ENCODE measurements around the gene HSPH1.
"Not testable (repeated sequence)": the region's sequence is repeated elsewhere in the genome, so short reads cannot be mapped to it uniquely, and the experiment has no call there.

HSPH1 gene

GRCh38 chr13:31161557-31162150, at the start of gene HSPH1:
HSPH1 (minus strand) TSS chr13:31161904; CDS start chr13:31161582, 322 bp downstream.
- peak; percentile 99 for DNase-seq

- no peak for DNase-seq
Measured at GRCh38 chr13:31209841-31210210, 48.1 kb upstream of the HSPH1 start.

GRCh38 chr13:31209172-31209840, 47.6 kb upstream of the HSPH1 start:
- DNase-seq, result no peak

DNA sequence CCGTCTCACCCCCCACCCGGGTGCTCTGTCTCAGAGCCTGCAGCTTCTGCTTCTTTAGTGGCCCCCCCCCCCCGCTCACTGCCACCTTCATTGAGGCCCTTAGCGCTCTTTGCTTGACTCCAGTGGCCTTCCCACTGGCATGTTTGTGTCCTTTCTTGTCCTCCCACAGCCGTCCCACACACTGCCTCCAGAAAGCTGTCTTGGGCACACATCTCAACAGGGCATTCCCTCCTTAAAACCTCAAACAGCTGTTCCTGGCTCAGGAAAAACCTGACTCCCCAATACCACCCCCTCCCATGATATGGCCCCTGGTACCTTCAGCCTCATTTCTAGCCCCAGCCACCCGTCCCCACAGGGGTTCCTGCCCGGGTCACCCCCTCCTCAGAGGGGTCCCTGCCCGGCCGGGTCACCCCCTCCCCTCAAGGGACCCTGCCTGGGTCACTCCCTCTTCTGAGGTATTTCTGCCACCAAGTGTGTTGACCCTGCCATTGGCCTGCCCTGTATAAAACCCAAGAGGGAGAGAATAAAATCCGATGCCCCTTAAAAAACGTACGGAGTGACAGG, 46.9 kb upstream of the HSPH1 start:
- DNase-seq, result no peak

DNA sequence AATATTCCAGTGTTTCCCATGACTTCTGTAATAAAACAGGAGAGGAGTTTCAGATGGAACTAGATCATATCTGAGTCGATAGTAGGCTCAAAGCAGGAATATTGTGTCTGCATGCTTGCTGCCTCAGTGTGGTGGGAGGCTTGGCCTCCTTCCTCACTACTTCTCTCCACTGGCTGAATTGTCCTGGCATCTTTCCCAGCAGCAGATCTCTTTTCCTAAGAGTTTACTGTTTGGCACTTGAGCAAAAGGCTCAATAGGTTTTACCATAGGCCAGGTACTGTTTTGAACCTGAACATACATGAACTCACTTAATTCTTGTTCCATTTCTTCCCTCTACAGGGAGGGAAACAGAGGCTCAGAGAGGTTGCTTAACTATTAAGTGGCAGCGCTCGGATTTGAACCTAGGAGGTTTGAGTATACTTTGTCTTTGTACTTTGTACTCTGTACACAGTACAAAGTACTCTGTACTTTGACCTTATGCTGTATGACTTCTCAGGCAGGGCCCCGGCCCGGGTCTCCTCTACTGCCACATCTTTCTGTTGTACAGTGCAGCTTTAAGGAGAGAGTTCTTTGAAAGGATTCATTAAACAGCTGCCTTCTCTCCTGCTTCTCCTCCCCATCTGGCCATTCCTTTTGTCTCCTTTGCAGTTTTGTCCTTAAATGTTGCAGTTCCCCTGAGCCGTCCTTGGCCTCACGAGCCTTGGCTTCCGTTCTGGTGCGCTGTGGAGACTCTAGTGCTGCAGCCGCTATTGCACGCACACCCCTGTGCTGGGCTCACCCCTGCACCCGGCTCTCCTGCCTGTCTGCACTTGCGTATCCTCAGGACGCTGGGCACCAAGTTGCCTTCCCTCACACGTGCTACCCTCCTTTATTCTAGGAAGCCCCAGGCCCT, 46.2 kb upstream of the HSPH1 start:
- no peak for DNase-seq

DNA sequence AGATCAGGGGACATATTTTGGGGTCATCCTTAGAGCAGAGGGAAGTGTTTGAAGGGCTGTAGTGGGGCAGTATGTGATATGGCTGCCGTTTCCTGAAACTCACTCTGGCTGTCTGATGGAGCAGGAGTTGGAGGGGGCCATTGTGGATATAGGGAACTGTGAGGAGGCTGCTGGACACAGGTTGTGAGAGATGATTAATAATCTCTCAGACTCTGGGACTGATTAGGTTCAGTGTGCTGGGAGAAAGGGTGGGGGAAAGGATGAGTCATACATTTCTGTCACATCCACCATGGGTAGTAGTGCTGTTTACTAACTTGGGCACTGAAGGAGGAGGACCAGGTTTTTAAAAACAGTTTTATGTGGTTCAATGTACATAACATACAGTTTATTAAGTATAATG, 42.9 kb upstream of the HSPH1 start:
- peak; percentile 51 for DNase-seq

DNA sequence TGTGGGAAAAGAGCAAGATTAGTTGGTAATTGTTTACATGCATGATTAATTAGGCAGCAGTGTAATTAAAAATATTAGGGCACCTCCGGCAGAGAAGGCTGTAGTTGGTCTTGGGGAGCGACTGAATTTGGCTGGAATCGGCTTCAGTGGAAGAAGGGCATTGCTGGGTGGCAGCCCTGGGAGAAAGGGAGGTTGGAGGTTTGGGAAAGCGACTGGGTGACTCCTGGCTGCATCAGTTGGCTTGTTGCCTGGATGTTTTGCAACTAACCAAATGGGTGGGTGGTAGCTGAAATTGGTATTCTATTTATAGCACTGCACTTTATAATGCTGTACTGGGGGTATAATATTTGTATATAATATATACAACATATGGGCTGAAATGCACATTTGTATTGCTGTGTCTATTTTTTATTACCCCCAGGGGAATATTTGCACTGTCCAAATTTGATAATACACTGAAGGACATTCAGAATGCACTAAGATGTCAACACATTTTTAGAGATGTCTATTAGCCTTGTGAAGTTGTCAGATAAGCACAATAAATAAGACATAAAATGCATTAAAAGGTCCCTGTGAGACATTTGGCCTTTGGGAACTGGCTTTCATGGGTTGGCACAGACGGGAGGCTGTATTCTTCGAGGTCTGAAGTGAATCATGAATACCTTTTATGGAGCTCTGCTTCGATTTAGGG, 39.8 kb upstream of the HSPH1 start:
- no peak for DNase-seq

DNA sequence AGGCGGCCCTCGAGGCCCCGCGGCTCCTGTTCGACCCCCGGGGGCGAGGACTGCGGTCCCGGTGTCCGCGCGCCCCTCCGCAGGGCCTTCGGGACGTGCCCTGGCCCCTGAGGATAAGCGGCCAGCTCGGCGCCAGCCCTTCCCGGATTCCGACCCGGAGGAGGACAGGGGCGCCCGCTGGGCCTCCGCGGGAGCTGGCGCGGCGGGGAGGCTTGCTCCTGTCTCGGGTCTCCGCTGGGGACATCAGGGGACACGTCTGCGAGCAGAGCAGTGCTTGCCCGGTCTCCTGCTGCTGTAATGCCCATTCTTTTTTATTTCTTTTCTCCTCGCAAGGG, 38.9 kb upstream of the HSPH1 start:
- peak; percentile 44 for DNase-seq

DNA sequence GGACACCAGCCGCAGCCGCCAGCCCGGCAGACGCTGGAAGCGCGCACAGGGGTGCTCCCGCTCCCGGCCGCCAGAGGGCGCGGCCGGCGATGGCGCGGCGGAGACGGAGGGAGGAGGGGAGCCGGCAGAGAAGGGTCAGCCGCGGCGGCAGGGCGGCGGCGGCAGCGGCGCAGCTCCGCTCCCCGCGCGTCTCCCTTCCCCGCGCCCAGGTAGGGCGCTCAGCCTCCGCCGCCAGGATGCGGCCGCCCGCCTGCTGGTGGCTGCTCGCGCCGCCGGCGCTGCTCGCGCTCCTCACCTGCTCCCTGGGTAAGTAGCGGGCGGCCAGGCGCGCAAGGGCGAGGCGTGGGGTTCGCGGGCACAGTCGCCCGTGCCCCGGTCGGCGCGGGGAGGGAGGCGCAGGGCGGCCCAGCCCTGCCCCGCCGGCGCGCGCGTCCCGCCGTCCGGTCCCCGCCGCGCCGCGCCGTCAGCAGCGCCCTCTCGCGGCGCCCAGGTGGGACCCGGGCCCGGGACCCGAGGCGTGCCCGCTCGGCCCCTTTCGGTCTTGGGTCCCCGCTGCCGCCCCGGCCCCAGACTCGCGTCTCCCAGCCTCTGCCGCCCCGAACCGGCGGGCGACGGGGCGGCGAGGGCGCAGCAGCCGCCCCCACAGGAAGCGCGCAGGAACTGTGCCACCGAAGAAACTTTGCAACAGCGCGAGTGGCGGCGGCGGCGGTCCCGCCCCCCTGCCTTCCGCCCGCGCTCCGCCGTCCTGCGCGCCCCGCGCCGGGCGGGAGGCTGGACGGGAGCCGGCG, 38.3 kb upstream of the HSPH1 start, which contains the start of gene B3GLCT:
TSS of gene B3GLCT (plus strand) at position 127 of the 788 bp plus-strand sequence. CDS start at position 237, 110 bp downstream.
- peak; percentile 89 for DNase-seq

DNA sequence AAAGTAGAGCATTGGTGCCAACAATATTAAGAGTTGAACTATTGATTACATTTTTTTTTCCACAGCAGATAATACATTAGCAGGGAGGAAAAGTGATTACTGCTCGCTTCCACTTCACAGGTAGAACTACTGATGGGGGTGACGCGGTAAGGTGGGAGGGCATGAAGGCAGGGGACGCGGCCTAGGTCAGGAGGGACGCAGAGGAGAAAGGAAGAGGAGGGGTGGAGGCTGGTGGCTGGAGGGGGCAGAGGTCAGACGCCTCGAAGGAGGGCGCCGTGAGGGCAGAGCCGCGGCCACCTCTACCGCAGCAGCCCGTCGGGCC, 37.8 kb upstream of the HSPH1 start:
- no peak for DNase-seq

DNA sequence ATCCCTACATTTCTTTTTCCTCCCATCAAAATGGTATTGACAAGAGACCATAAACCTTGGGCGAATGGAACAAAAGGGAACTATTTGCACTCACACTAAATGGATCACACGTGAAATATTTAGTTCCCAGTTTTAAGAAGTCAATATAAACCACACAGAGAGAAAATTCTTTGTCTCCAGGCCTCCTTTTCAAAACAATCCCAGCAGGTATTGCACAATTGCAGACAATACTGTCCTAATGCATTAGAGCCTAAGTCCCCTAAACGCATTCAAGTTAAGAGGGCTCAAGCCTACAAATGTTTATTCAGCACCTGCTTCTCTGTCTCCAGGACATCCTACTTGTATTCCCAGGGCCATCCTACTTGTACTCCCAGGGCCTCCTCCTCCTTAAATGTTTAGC, 36.8 kb upstream of the HSPH1 start:
- no peak for DNase-seq

- DNase-seq, result no peak
Measured at GRCh38 chr13:31196992-31197391, 35.3 kb upstream of the HSPH1 start.

GRCh38 chr13:31195616-31196015, 33.9 kb upstream of the HSPH1 start:
- no peak for DNase-seq

- DNase-seq, result no peak
Measured at GRCh38 chr13:31192306-31192705, 30.6 kb upstream of the HSPH1 start.

DNA sequence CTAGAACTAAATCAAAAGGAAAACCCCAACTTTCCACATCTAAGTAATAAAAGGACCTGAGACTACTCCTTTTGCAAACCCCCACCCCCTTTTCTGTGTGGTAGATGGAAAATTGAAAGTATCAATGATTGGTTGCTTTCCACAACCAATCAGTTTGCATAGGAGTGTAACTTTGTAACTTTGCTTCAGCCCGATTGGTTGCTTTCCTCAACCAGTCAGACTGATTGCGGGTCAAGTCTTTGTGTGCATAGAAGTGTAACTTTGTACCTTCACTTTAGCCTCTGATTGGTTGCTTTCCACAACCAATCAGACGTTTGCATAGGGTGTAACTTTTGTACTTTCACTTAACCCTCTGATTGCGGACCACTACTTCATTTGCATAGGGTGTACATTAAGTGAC, 30.0 kb upstream of the HSPH1 start:
- DNase-seq, result no peak

GRCh38 chr13:31184981-31185645, 23.4 kb upstream of the HSPH1 start:
- DNase-seq, result no peak

GRCh38 chr13:31184451-31184850, 22.7 kb upstream of the HSPH1 start:
- DNase-seq, result no peak

GRCh38 chr13:31182987-31183386, 21.3 kb upstream of the HSPH1 start:
- no peak for DNase-seq

DNA sequence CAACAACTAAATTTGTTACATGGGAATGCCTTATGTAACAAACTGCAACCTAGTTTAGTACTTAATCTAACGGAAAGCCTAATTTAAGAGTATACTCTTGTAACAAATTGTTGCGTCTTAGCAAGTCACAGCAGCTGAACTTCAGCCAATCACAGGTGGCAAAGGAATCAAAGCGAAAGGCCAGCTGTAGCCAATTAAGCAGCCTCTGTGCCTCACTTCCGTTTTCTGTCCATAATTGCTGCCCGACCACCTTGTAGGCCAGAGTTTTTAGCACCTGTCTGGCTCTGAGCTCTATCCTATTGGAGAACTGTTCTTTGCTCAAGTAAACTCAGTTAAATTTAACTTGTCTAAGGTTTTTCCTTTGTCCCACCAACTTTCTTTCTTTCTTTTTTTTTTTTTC, 18.1 kb upstream of the HSPH1 start:
- no peak for DNase-seq

GRCh38 chr13:31179241-31179640, 17.5 kb upstream of the HSPH1 start:
- no peak for DNase-seq

DNA sequence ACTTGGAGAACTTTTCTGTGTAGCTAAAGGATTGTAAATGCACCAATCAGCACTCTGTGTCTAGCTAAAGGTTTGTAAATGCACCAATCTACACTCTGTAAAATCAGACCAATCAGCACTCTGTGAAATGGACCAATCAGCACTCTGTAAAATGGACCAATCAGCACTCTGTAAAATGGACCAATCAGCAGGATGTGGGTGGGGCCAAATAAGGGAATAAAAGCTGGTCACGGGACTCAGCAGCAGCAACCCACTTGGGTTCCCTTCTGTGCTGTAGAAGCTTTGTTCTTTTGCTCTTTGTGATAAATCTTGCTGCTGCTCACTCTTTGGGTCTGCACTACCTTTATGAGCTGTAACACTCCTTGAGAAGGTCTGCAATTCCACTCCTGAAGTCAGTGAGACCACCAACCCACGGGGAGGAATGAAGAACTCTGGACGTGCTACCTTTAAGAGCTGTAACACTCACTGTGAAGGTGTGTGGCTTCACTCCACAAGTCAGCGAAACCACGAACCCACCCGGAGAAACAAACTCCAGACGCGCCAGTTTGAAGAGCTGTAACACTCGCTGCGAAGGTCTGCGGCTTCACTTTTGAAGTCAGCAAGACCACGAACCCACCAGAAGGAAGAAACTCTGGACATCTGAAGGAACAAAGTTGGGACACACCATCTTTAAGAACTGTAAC, 16.2 kb upstream of the HSPH1 start:
- not testable (repeated sequence) for DNase-seq
